ENCODE measurements around the gene TLDC2.

TLDC2 gene

GRCh38 chr20:36880741-36881250 lies 4.9 kb downstream of the TLDC2 start:
- DNase-seq (ENCODE audit: low read depth in 1 of 2, low spot score in 1 of 2) = no peak
- no peak overlapping the region for H3K4me3 ChIP-seq (replicated peaks; ENCODE audit: insufficient read depth, low read length)
- no peak for TF ChIP-seq CTCF (IDR thresholded peaks at IDR 0.05; ENCODE audit: insufficient read depth, low read length)
- H3K27ac ChIP-seq (replicated peaks) = no peak overlapping the region
- no peaks in the 10 kb centered on the region for H3K27me3 ChIP-seq (ENCODE audit: insufficient read depth, poor library complexity, severe bottlenecking)

- Histone ChIP-seq H3K27ac (replicated peaks) (no peak overlapping the region), H3K27me3 (ENCODE audit: insufficient read depth, poor library complexity, severe bottlenecking) (no peaks in the 10 kb centered on the region), H3K4me3 (replicated peaks; ENCODE audit: insufficient read depth, low read length) (no peak overlapping the region)
- no peak for TF ChIP-seq GABPA (IDR thresholded peaks at IDR 0.05; ENCODE audit: low read depth)
- TF ChIP-seq POLR2AphosphoS5 (IDR thresholded peaks at IDR 0.05; ENCODE audit: low read depth) = no peak
- TF ChIP-seq REST (IDR thresholded peaks at IDR 0.05; ENCODE audit: insufficient replicate concordance, low read depth) = no peak
- no peak for TF ChIP-seq CTCF (IDR thresholded peaks at IDR 0.05; ENCODE audit: insufficient read depth, low read length)
- TF ChIP-seq SPI1 (IDR thresholded peaks at IDR 0.05; ENCODE audit: borderline replicate concordance, low read depth) = no peak
- no peak for DNase-seq (ENCODE audit: low read depth in 1 of 2, low spot score in 1 of 2)
Observed at GRCh38 chr20:36881331-36881730, 5.4 kb downstream of the TLDC2 start.

- no peak for TF ChIP-seq POLR2AphosphoS5 (IDR thresholded peaks at IDR 0.05; ENCODE audit: low read depth)
- no peak for TF ChIP-seq GABPA (IDR thresholded peaks at IDR 0.05; ENCODE audit: low read depth)
- TF ChIP-seq CTCF (IDR thresholded peaks at IDR 0.05; ENCODE audit: insufficient read depth, low read length) = no peak
- no peak for TF ChIP-seq REST (IDR thresholded peaks at IDR 0.05; ENCODE audit: insufficient replicate concordance, low read depth)
- TF ChIP-seq SPI1 (IDR thresholded peaks at IDR 0.05; ENCODE audit: borderline replicate concordance, low read depth) = no peak
- no peak for DNase-seq (ENCODE audit: low read depth in 1 of 2, low spot score in 1 of 2)
- H3K4me3 ChIP-seq (replicated peaks; ENCODE audit: insufficient read depth, low read length) = no peak overlapping the region
- no peaks in the 10 kb centered on the region for H3K27me3 ChIP-seq (ENCODE audit: insufficient read depth, poor library complexity, severe bottlenecking)
- no peak overlapping the region for H3K27ac ChIP-seq (replicated peaks)
Observed at GRCh38 chr20:36881888-36882287, 6.0 kb downstream of the TLDC2 start.

GRCh38 chr20:36883977-36884535 lies 8.1 kb downstream of the TLDC2 start:
- no peak for DNase-seq (ENCODE audit: low read depth in 1 of 2, low spot score in 1 of 2)
- TF ChIP-seq REST (IDR thresholded peaks at IDR 0.05; ENCODE audit: insufficient replicate concordance, low read depth) (no peak), GABPA (IDR thresholded peaks at IDR 0.05; ENCODE audit: low read depth) (no peak), CTCF (IDR thresholded peaks at IDR 0.05; ENCODE audit: insufficient read depth, low read length) (no peak), POLR2AphosphoS5 (IDR thresholded peaks at IDR 0.05; ENCODE audit: low read depth) (no peak), SPI1 (IDR thresholded peaks at IDR 0.05; ENCODE audit: borderline replicate concordance, low read depth) (peak; percentile 52)
- H3K4me3 ChIP-seq (replicated peaks; ENCODE audit: insufficient read depth, low read length) = no peak overlapping the region
- H3K27me3 ChIP-seq (ENCODE audit: insufficient read depth, poor library complexity, severe bottlenecking) = no peaks in the 10 kb centered on the region
- H3K27ac ChIP-seq (replicated peaks) = no peak overlapping the region
